ENCODE data around the gene TACR1.
"Not testable (repeated sequence)": the region's sequence is repeated elsewhere in the genome, so short reads cannot be mapped to it uniquely, and the experiment has no call there.

The TACR1 gene

DNA sequence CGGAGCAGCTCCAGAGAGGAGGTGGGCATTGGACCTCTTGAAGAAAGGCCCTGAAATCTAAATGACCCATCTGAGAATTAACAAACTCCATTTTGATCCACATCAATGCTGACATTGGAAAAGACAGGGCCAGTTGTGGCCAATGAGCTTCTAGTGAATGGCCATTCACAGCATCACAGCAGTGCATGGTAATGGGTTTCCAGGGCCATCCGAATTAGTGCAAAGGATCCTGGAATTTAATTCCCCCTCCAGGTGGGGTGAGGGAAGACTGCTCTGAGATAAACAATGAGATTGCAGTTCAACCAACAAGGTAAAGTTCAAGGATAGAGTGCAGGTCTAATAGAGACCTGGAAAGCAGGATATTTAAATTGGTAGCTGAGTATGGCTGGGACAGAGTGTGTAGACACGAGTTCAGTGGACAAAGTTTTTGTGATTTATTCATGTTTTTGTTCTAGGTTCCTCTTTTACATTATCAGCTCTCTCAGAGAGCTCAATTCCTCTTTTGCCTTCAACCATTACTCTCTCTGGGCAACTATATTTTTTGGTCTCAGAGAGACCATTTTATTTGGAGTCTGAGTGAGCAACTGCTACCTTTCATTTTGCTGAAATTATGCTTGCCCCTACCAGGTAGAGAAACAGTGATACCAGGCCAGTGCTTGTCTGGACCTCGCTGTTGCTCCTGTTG is 5.0 kb downstream of the TACR1 start:
- no peak for DNase-seq

- DNase-seq, result no peak
These were observed 6.8 kb downstream of the TACR1 start for GRCh38 chr2:75192496-75192895.

GRCh38 chr2:75190271-75190990 is 8.9 kb downstream of the TACR1 start:
- DNase-seq, result no peak

DNA sequence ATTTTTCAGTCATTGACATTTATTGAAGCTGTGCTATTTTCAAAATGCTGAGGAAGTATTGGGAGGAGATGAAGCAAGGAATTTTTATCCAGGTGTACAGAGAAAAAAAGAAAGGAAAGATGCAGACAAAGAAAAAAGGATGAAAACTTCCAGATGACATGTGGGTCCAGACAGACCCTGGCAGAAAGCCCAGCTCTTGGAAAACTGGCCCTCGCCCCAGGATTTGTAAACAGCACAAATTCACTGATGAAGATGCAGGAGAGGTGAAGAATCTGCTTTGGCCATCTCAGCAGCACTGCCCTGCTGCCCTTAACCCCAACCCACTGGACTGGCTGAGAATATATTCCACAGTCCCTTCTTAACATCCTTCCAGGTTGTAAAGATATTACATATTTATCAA is 12.5 kb downstream of the TACR1 start:
- DNase-seq, result no peak

DNA sequence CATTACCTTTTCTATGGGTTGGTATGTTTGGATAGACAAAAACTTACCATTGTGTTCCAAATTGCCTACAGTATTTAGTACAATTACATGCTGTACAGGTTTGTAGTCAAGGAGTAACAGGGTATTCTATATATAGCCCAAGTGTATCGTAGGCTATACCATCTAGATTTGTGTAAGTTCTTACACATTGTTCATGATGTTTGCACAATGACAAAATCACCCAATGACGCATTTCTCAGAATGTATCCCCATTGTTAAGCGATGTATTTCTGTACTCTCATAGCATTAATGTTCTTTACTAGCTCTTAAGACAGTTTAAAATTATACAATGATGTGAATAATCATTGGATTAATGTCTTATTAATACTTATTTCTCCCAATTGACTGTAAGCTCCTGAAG is 16.7 kb downstream of the TACR1 start:
- no peak for DNase-seq

DNA sequence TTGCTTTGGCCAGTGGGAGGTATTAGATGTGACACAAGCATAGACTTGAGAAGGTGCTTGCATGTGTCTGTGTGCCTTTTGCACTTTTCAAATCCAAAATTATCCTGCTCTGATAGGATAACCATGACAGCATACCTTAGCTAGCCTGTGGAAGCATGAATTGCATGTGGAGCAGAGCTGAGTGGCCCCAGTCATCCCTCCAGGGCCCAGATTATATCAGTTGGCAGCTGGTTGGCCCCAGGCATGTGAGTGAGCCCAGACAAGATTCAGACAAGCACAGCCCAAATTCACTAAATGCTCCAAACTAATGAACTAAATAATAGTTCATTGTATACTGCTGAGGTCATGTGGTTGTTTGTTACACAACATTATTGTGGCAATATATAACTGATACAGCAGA is 18.8 kb downstream of the TACR1 start:
- no peak for DNase-seq

GRCh38 chr2:75177427-75177826 is 21.9 kb downstream of the TACR1 start:
- DNase-seq, result no peak

DNA sequence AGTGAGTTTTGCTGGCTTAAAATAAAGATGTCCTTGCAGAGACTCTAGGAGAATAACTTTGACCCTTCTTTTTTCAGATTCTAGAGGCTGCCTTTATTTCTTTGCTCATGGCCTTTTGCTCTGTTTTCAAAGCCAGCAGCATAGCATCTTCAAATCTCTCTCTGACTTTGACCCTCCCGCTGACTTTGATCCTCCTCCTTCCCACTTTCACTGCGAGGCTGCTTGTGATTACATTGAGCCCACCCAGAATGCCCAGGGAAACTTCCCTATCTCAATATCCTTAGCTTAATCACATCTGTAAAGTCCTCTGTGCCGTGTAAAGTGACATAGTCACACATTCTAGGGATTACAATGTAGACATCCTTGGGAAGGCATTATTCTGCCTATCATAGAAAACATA is 23.9 kb downstream of the TACR1 start:
- DNase-seq, result no peak

GRCh38 chr2:75174981-75175380 is 24.3 kb downstream of the TACR1 start:
- DNase-seq, result no peak

- no peak for DNase-seq
These were observed 24.8 kb downstream of the TACR1 start for GRCh38 chr2:75174519-75174918.

- no peak for DNase-seq
These were observed 25.6 kb downstream of the TACR1 start for GRCh38 chr2:75173740-75174139.

- not testable (repeated sequence) for DNase-seq
These were observed 27.9 kb downstream of the TACR1 start for GRCh38 chr2:75171423-75171822.

- DNase-seq, result no peak
These were observed 28.4 kb downstream of the TACR1 start for GRCh38 chr2:75170889-75171288.

DNA sequence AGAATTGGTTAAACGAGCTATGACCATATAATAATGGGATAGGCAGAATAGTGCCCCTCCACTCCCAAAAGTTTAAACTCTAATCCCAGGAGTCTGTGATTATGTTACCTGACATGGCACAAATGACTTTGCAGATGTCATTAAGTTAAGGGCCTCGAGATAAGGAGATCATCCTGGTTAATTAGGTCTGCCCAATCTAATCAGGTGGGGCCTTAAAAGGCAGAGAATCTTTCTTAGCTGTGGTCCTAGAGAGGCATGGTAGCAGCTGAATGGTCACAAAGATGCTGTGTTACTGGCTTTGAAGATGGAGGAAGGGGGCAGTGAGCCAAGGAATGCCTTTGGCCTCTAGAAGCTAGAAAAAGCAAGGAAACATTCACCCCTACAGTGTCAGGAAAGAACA is 31.1 kb downstream of the TACR1 start:
- no peak for DNase-seq

- DNase-seq, result no peak
These were observed 32.8 kb downstream of the TACR1 start for GRCh38 chr2:75166491-75166890.

DNA sequence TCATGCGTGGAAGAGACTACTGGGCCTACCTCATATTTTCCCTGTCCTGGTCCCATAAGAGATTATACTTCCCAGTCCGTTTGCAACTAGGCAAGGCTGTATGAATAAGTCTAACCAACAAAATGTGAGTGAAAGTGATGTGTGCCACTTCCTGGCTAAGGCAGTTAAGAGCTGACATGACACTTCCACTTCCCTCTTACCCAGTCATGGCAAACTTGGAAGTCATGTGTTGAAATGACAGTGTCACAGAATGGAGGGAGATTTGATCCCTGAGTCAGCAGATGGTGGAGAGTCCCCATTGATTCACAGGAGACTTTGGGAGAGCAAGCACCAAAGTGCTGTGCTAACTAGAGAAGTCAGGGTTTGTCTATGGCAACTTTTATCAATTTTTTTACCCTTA is 36.4 kb downstream of the TACR1 start:
- DNase-seq, result no peak

GRCh38 chr2:75162259-75162658 is 37.1 kb downstream of the TACR1 start:
- DNase-seq, result no peak

GRCh38 chr2:75157435-75157834 is 41.9 kb downstream of the TACR1 start:
- no peak for DNase-seq

GRCh38 chr2:75155115-75155514 is 44.2 kb downstream of the TACR1 start:
- DNase-seq, result no peak

DNA sequence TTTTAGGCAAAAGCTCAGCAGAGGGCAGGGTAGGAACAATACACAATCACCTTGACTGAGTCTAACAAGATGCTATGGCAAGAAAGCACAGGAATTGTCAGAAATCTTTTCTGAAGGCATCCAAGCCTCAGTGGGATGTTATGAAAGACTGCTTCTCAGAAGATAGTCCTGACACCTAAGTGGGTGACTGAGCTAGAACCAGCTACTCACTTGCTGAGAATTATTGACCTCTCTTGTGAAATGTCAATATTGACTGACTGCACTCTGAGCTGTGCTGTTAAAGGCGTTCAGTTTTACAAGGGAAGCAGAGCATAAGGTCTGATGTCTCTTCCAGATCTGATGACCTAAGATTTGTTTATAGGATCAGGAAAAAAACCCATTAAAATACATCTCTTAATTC is 46.1 kb downstream of the TACR1 start:
- no peak for DNase-seq

DNA sequence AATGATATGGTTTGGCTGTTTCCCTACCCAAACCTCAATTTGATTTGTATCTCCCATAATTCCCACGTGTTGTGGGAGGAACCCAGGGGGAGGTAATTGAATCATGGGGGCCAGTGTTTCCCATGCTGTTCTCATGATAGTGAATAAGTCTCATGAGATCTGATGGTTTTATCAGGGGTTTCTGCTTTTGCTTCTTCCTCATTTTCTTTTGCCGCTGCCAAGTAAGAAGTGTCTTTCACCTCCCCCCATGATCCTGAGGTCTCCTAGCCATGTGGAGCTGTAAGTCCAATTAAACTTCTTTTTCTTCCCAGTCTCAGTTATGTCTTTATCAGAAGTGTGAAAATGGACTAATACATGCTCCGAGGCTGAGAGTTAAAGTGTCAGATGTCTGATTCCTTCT is 47.1 kb downstream of the TACR1 start:
- DNase-seq, result not testable (repeated sequence)

- DNase-seq, result not testable (repeated sequence)
These were observed 51.4 kb downstream of the TACR1 start for GRCh38 chr2:75147884-75148283.

GRCh38 chr2:75146606-75147332 is 52.6 kb downstream of the TACR1 start:
- no peak for DNase-seq
